ENCODE results near the gene FZD10.

The FZD10 gene

DNA sequence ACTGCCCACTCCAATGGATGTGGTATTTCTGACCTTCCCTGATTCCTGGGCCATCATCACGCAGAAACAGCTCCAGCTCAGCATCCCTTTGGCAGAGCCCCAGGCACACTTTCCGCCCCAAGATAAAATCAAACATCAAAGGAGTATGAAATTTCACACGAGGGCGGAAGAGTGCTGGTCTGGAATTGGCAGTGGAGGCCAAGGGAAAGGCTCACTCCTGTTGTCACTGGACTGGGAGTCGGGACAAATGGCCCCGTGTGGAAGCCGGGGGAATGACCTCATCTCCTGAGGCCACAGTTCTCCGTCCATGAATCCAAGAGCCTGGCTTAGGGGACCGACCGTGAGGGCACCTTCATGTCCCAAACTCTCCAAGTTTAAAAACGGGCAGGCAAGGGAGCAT is 40.9 kb downstream of the FZD10 start:
- POLR2A ChIA-PET: no interaction called here
- H3K4me3 ChIP-seq (ENCODE audit: low read depth, low read length): no peak overlapping the region
- DNase-seq (ENCODE audit: low read depth, low spot score): no peak
- TF ChIP-seq CTCF (IDR thresholded peaks at IDR 0.05; ENCODE audit: insufficient read depth, low read length, missing control alignments): no peak
- CTCF ChIA-PET: no interaction called here

DNA sequence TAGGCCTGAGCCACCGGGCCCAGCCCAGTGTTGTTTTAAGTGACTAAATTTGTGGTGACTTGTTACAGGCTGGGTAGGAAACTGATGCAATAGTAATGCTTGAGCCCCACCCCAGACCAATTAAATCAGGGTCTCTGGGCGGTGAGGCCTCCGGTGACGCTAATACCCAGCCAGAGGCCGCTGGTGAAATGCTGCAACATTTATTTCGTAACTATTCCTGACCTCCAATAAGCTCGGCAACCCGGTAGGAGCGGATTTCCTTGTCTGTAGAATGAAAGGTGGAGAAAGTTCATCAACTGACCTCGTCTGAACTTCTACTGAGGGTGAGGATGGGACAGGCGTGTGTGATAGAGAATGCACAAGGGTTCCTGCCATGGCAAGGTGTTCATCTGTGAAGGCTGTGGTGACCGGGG is 42.3 kb downstream of the FZD10 start:
- no peak overlapping the region for H3K4me3 ChIP-seq (ENCODE audit: low read depth, low read length)
- ChIA-PET POLR2A (no interaction called here), CTCF (no interaction called here)
- no peak for DNase-seq (ENCODE audit: low read depth, low spot score)
- TF ChIP-seq CTCF (IDR thresholded peaks at IDR 0.05; ENCODE audit: insufficient read depth, low read length, missing control alignments): no peak

GRCh38 chr12:130205495-130205894 is 43.2 kb downstream of the FZD10 start:
- no peak for TF ChIP-seq CTCF (IDR thresholded peaks at IDR 0.05; ENCODE audit: insufficient read depth, low read length, missing control alignments)
- CTCF ChIA-PET: no interaction called here
- POLR2A ChIA-PET: no interaction called here
- DNase-seq (ENCODE audit: low read depth, low spot score): no peak
- no peak overlapping the region for H3K4me3 ChIP-seq (ENCODE audit: low read depth, low read length)

DNA sequence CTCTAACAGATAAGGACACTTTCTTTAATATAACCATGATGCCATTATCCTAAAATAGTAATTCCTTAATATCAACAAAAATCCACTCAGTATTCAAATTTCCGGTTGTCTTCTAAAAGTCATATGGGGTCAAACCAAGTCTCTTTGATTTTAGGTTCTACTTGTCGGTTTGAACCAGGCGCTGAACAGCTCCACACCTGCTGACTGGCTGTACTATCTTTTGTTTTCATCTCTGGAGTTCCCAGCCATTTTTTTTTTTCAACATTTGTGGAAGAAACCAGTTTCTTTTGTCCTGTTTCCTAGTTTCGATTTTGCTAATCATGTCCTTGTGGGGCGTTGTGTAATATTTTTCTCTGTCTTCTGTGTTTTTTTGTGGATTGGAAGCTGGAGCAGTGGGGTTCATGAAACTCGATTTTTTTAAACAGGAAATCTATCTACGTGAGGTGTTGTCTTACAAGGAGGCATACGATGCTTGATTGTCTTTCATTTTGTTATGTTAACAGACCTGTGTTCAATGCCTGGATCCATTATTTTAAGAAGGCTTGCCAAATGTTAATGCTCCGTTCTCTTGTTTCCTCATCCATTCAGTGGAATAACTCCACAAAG is 50.2 kb downstream of the FZD10 start:
- TF ChIP-seq CTCF (IDR thresholded peaks at IDR 0.05; ENCODE audit: insufficient read depth, low read length, missing control alignments): no peak
- H3K4me3 ChIP-seq (ENCODE audit: low read depth, low read length): no peak overlapping the region
- DNase-seq (ENCODE audit: low read depth, low spot score): no peak
- ChIA-PET CTCF (interaction anchor here (0.6 kb wide), 1 partner anchor 101 kb away, joined by 3 read pairs; no protein-coding TSS in a partner anchor), POLR2A (no interaction called here)

GRCh38 chr12:130213249-130213648 is 51.0 kb downstream of the FZD10 start:
- H3K4me3 ChIP-seq (ENCODE audit: low read depth, low read length): no peak overlapping the region
- no peak for TF ChIP-seq CTCF (IDR thresholded peaks at IDR 0.05; ENCODE audit: insufficient read depth, low read length, missing control alignments)
- no peak for DNase-seq (ENCODE audit: low read depth, low spot score)
- ChIA-PET CTCF (no interaction called here), POLR2A (no interaction called here)

GRCh38 chr12:130214686-130215395 is 52.6 kb downstream of the FZD10 start:
- CTCF ChIA-PET: no interaction called here

More at GRCh38 chr12:130214686-130215395, 52.6 kb downstream of the FZD10 start:
- H3K4me3 ChIP-seq (ENCODE audit: low read depth, low read length): no peak overlapping the region
- DNase-seq (ENCODE audit: low read depth, low spot score): no peak
- TF ChIP-seq CTCF (IDR thresholded peaks at IDR 0.05; ENCODE audit: insufficient read depth, low read length, missing control alignments): no peak
- POLR2A ChIA-PET: no interaction called here

Data from AG04449 (cell line).